Smooth muscle cell (in vitro differentiated cells): ENCODE results near the gene C2CD2L. TPM values are rescaled to one million over a fixed set of nuclear protein-coding genes. Genes with fewer than 3 reads are reported as not detected.

Source experiments
- DNase-seq: peaks from one replicate; lab custom pipeline; 2025; ENCODE audit not compliant: unreplicated experiment; lab: John Stamatoyannopoulos, UW
- H2AFZ ChIP-seq: fragments of 200-600 bp; sonication (generic); 2 replicates; pipeline ENCODE4 v1.6.0; 2016; ENCODE audit warnings: antibody characterized with exemption, low read depth, mild to moderate bottlenecking
- H3F3A ChIP-seq: fragments of 200-600 bp; sonication (generic); 2 replicates; pipeline ENCODE4 v1.6.0; 2017; ENCODE audit warnings: antibody characterized with exemption, low read depth
- H3K27ac ChIP-seq: fragments of 200-600 bp; sonication (generic); 2 replicates; pipeline ENCODE4 v1.5.1; 2016; ENCODE audit warnings: low read depth, mild to moderate bottlenecking
- H3K27me3 ChIP-seq: fragments of 200-600 bp; sonication (generic); 2 replicates; pipeline ENCODE4 v1.6.1; 2016; ENCODE audit warnings: low read depth, mild to moderate bottlenecking
- H3K36me3 ChIP-seq: fragments of 200-600 bp; sonication (generic); 2 replicates; pipeline ENCODE4 v1.5.1; 2016; ENCODE audit warnings: low read depth
- H3K4me1 ChIP-seq: fragments of 200-600 bp; sonication (generic); 2 replicates; pipeline ENCODE4 v1.5.1; 2016; ENCODE audit warnings: low read depth
- H3K4me2 ChIP-seq: fragments of 200-600 bp; sonication (generic); 2 replicates; pipeline ENCODE4 v1.6.0; 2016; ENCODE audit warnings: mild to moderate bottlenecking
- H3K4me3 ChIP-seq: fragments of 200-600 bp; sonication (generic); 2 replicates; pipeline ENCODE4 v1.5.1; 2016; ENCODE audit warnings: mild to moderate bottlenecking
- H3K79me2 ChIP-seq: fragments of 200-600 bp; sonication (generic); 2 replicates; pipeline ENCODE4 v1.6.0; 2016; ENCODE audit warnings: low read depth, mild to moderate bottlenecking
- H3K9ac ChIP-seq: fragments of 200-600 bp; sonication (generic); 2 replicates; pipeline ENCODE4 v1.6.0; 2016; ENCODE audit warnings: low read depth
- H3K9me3 ChIP-seq: fragments of 200-600 bp; sonication (generic); replicated peaks from 2 replicates; pipeline ENCODE4 v1.5.1; 2016; ENCODE audit warnings: low read depth
- H4K20me1 ChIP-seq: fragments of 200-600 bp; sonication (generic); 2 replicates; pipeline ENCODE4 v1.6.0; 2016; ENCODE audit warnings: low read depth
- CTCF ChIP-seq: fragments of 200-600 bp; sonication (generic); IDR thresholded peaks from 2 replicates; pipeline ENCODE4 v1.5.1; 2017; ENCODE audit warnings: borderline replicate concordance, mild to moderate bottlenecking, antibody characterized with exemption; ENCODE audit not compliant: insufficient read depth, poor library complexity, severe bottlenecking
- WGBS: methylation state at CpG from one replicate; pipeline ENCODE4 v1.1.7; 2016; ENCODE audit warnings: low lambda C conversion rate; 5-methylcytosine and 5-hydroxymethylcytosine counted together
- polyA plus RNA-seq: library from polyadenylated mRNA; unstranded; fragments of >200 nt; fragmentation: Nextera tagmentation; extraction: Ambion mirVana; gene quantifications from 2 replicates; pipeline ENCODE4 v1.2.1, GENCODE V29; 2016
- total RNA-seq: library from RNA; depleted of rRNA; stranded (reverse); fragments of >200 nt; gene quantifications from 2 replicates; pipeline ENCODE4 v1.2.3, GENCODE V29; 2014

C2CD2L gene
- total and polyA plus RNA-seq, 2 experiments from 2014 or later: 4.8 to 7.2 TPM

DNA sequence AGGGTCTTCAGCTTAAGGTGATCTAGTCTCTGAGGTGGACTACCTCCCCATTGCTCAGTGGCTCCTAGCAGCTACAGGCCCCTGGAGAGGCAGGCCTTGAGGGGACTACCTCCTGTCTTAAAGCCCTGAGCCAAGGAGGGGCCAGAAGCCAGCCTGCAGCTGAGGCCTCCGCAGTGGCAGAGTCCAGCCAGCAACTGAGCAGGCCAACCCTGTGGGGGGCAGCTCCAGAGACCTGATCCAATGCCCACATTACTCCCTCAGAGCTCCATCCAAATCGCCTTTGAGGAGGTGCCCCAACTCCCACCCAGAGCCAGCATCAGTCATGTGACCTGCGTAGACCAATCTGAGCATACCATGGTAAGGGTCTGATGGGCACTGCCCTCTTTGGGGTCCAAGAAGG lies 2.7 kb downstream of the C2CD2L start:
- no peaks in the 10 kb centered on the region for H3K27me3 ChIP-seq
- DNase-seq: no peak
- no peak overlapping the region for H3K9ac ChIP-seq
- H3K4me3 ChIP-seq: no peak overlapping the region
- no peak for TF ChIP-seq CTCF
- no peaks in the 10 kb centered on the region for H3K79me2 ChIP-seq
- peaks cover 8% of the 10 kb centered on the region for H4K20me1 ChIP-seq
- H3K27ac ChIP-seq: no peak overlapping the region
- H3K36me3 ChIP-seq: no peaks in the 10 kb centered on the region
- no peak overlapping the region for H2AFZ ChIP-seq
- H3K9me3 ChIP-seq: no peaks in the 10 kb centered on the region
- H3F3A ChIP-seq: no peaks in the 10 kb centered on the region
- peaks cover 14% of the 10 kb centered on the region for H3K4me1 ChIP-seq
- 98% methylated on average over 3 of the region's 3 CpGs for WGBS
- H3K4me2 ChIP-seq: no peak overlapping the region

GRCh38 chr11:119110439-119110838 lies 3.3 kb downstream of the C2CD2L start:
- DNase-seq: no peak
- H3F3A ChIP-seq: no peaks in the 10 kb centered on the region
- no peak overlapping the region for H3K4me3 ChIP-seq
- WGBS: 90% methylated on average over 10 of the region's 10 CpGs
- H3K27ac ChIP-seq: no peak overlapping the region
- H3K9me3 ChIP-seq: no peaks in the 10 kb centered on the region
- no peaks in the 10 kb centered on the region for H3K27me3 ChIP-seq
- H3K4me1 ChIP-seq: peaks cover 14% of the 10 kb centered on the region
- peaks cover 8% of the 10 kb centered on the region for H4K20me1 ChIP-seq
- no peak overlapping the region for H2AFZ ChIP-seq
- H3K9ac ChIP-seq: no peak overlapping the region
- H3K4me2 ChIP-seq: no peak overlapping the region
- no peaks in the 10 kb centered on the region for H3K36me3 ChIP-seq
- no peak for TF ChIP-seq CTCF
- no peaks in the 10 kb centered on the region for H3K79me2 ChIP-seq

GRCh38 chr11:119111361-119111925 lies 4.3 kb downstream of the C2CD2L start:
- H3K27ac ChIP-seq: no peak overlapping the region
- TF ChIP-seq CTCF: no peak
- H4K20me1 ChIP-seq: peaks cover 8% of the 10 kb centered on the region
- no peak overlapping the region for H3K9ac ChIP-seq
- H3F3A ChIP-seq: no peaks in the 10 kb centered on the region
- no peaks in the 10 kb centered on the region for H3K9me3 ChIP-seq
- no peaks in the 10 kb centered on the region for H3K27me3 ChIP-seq
- no peak overlapping the region for H3K4me3 ChIP-seq
- H3K4me2 ChIP-seq: no peak overlapping the region
- H3K36me3 ChIP-seq: no peaks in the 10 kb centered on the region
- DNase-seq: no peak
- H2AFZ ChIP-seq: no peak overlapping the region
- H3K79me2 ChIP-seq: no peaks in the 10 kb centered on the region
- 96% methylated on average over 11 of the region's 11 CpGs for WGBS
- peaks cover 13% of the 10 kb centered on the region for H3K4me1 ChIP-seq

DNA sequence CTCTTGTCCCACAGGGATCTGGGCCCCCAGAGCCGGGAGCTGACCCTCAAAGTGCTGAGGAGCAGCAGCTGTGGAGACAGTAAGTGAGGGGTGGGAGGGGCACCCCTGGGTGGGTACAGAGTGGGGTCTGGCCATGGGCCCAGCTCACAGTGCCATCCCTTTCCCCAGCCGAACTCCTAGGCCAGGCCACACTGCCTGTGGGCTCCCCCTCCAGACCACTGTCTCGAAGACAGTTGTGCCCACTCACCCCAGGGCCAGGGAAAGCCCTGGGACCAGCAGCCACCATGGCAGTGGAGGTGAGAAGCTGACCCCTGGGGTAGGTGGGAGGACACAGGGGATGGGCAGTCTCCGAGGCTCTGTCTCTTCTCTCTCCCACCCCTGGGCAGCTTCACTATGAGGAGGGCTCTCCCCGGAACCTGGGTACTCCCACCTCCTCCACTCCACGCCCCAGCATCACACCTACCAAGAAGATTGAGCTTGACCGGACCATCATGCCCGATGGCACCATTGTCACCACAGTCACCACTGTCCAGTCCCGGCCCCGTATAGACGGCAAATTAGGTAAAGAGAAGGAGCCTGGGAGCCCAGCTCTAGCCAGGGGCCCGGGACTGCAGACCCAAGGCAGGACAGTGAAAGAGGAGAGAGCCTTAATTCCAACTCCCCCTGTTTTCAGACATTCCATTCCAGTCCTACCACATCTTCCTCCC lies 5.3 kb downstream of the C2CD2L start:
- Histone ChIP-seq H3K36me3 (no peaks in the 10 kb centered on the region), H3K27ac (no peak overlapping the region), H3K9ac (no peak overlapping the region), H3K4me3 (no peak overlapping the region), H2AFZ (no peak overlapping the region), H3K27me3 (no peaks in the 10 kb centered on the region), H4K20me1 (peaks cover 8% of the 10 kb centered on the region), H3K4me1 (peaks cover 8% of the 10 kb centered on the region), H3K79me2 (no peaks in the 10 kb centered on the region), H3K4me2 (no peak overlapping the region), H3F3A (no peaks in the 10 kb centered on the region), H3K9me3 (no peaks in the 10 kb centered on the region)
- TF ChIP-seq CTCF: no peak
- WGBS: 93% methylated on average over 12 of the region's 12 CpGs
- no peak for DNase-seq
